HG02588 (cell line): ENCODE data around the gene NCKAP5.

Source experiments
- ATAC-seq: cut with Tn5 transposase; IDR thresholded peaks from one replicate; pipeline ENCODE4 v1.9.1; 2021; ENCODE audit warnings: mild to moderate bottlenecking, moderate library complexity; ENCODE audit not compliant: unreplicated experiment

Gene NCKAP5

GRCh38 chr2:133072837-133073694, 495.2 kb downstream of the NCKAP5 start:
- ATAC-seq, result no peak

- ATAC-seq, result no peak
These were observed 504.5 kb downstream of the NCKAP5 start for GRCh38 chr2:133063775-133064174.

DNA sequence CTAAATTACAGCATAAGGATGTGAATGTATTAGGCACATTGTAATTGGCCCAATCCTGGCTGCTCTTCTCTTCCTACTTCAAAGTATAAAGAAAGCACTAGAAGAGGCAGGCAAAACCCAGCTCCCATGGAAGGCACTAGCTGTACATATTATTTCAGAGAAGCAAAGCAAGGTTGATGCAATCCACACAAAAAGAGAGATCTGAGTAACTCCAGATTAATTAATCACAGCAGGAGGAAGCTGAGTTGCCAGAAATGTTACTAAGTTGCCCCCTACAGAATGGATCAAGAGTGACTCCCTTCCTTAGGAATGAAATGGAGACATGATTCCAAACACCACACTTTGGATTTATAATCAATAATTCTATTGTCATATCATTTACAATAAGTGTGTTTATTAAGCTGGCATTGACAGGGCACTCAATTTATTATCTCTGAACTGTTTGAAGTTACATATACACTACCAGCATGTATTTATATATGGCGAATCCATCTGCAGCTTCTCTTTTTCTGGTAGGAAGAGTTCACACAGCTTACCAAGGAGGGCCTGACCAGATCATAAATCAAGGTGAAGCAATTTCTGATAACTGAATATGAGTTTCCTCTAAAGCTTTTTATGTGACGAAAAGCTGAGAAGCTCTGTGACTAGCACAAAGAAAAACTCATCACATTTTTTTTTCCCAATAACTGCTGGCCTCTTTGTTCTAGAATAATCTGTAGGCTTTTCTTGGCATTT, 505.2 kb downstream of the NCKAP5 start:
- ATAC-seq, result no peak

GRCh38 chr2:133061874-133062593, 506.2 kb downstream of the NCKAP5 start:
- no peak for ATAC-seq

DNA sequence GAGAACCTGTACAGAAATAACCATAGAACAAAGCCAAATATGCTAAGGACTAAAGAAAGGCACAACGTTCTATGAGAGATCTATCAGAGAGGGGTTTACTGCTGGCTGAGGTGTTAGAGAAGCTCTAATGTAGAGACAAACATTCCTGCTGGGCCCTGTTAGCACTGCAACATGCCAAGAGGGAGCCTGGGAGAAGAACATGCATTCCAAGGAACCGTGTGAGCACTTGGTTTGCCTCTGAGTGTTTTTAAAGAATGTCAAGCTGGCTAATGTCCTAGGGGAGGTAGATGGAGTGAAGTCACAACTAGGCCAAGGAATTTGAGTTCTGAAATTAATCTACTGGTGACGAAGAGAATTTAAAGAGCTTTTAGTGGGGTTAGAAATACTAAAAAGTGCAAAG, 514.0 kb downstream of the NCKAP5 start:
- no peak for ATAC-seq

DNA sequence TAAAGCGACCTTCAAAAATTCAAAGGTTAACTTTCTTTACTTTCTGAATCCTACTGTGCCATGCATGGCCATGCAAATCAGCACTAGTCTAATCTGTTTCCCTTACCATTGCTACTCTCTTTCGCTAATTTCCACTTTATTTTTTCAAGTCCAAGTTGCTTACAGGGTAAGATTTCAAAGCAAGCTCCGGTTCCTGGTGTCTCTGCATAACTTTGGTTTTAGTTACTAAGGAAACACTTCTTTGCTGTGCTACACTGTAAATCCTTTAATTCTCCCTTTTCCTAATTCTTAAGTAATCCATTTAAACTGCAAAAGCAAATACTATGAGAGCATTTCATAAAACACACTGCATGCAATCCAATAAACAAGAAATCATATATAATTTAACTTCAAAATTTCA, 514.7 kb downstream of the NCKAP5 start:
- ATAC-seq, result no peak

DNA sequence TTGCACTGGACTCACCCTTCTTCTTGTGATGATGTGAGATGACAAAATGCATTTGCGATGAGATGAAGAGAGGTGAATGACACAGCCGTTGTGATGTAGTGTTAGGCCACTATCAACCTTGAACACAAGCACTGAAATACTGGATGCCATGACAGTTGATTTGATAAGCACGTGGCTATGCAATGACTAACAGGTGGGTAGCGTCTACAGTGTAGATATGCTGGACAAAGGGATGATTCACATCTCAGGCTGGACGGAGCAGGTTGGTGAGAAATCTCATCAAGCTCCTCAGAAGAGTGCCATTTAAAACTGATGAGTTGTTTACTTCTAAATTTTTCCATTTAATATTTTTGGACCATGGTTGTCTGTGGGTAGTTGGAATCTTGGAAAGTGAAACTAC, 522.5 kb downstream of the NCKAP5 start:
- ATAC-seq, result no peak

GRCh38 chr2:133044556-133044955, 523.7 kb downstream of the NCKAP5 start:
- no peak for ATAC-seq

DNA sequence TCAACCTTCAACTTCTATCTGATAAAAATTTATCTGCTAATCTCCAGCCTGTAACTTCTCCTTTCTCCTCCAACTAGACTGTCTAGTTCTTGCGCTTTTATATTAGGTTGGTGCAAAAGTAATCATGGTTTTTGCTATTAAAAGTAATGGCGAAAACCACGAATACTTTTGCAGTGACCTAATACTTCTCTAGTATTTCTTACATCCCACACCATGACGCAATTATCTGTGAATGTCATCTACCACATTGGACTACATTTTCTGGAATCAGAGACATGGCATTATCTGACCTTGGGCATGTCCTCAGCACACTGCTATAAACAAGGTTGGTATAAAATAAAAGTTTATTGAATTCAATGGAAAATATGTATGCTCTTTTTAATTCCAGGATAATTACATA, 528.1 kb downstream of the NCKAP5 start:
- no peak for ATAC-seq

- no peak for ATAC-seq
These were observed 528.7 kb downstream of the NCKAP5 start for GRCh38 chr2:133039531-133039930.

DNA sequence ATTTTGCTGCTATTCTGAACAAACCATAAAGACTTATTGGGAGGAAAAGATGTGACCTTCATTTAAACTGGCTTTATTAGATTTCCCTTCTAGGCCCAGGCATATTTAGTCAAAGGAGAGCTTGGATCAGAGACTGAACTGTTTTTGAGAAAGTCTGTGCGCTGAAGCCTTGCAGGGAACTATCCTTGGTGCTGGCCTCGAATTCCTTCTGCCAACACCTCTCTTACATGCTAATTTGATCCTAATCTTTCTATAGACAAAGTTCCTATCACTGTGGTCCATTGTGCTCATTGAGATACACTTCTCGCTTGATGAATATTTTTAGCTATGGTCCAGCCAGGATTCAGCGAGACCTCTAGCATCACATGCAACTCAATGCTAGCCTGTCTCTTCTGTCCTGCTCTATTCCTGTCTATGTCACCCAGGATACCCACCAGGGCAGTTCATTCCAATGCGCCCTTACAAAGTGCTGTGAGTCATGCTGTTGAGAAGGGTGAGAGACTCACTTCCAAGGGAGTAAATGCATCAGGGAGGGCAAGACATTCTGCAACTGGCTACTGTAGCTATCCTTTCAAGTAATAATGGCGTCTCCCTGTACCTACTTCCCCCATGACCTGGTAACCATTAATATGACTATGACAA, 541.6 kb downstream of the NCKAP5 start:
- ATAC-seq, result no peak

- no peak for ATAC-seq
These were observed 543.3 kb downstream of the NCKAP5 start for GRCh38 chr2:133025004-133025403.

GRCh38 chr2:133012847-133013734, 555.2 kb downstream of the NCKAP5 start:
- ATAC-seq, result no peak

DNA sequence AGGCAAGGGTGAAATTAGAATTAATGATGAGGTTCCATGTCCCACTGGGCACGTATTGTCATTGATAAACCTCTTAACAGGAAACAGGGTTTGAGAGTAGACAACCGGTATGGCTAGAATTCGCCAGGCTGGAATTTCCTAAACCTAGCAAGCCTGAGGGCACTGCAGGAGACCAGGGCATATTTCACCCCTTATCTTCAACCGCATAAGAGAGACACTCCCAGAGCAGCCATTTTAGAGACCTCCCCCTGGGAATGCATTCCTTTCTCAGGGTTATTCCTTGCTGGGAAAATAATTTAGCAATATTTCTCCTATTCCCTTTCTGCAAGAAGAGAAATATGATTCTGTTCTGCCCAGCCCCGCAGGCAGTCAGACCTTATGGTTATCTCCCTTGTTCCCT, 563.6 kb downstream of the NCKAP5 start:
- ATAC-seq, result no peak

DNA sequence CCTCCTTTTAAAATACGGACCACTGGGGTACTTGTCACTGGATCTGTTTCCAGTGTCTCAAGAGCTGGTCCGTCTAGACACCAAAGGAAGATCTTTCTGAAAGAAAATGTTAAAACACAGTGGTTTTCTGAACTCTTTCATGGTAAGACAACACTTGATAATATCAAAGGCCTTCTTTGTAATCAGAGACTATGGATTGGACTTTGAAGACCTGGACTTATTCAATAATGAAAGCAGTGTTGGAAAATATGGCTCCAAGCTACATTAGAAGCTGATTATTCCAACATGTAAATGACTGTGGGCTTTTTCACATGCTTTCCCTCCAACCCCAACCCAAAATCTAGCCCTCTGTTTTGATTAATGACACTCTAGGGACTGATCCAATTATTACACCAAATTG, 568.8 kb downstream of the NCKAP5 start:
- ATAC-seq, result no peak

DNA sequence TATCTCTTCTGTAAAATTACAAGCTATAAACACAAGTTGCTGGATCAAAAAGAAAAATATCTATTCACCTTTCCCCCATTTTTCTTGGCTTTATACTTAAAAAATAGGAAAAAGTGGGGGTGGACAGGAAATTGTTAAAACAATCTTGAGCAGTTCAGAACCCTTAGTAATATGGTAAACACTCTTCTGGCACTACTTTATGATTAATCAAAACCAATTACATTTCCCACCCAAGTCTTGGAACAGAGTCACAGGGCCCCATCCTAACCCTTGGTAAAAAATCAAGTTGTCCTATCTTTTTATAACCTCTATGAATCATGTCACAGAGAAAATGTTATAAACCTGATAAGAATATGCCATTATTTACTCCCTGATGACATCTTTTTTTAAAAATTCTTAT, 570.0 kb downstream of the NCKAP5 start:
- ATAC-seq, result no peak

GRCh38 chr2:132991471-132992045, 576.7 kb downstream of the NCKAP5 start:
- ATAC-seq, result no peak

- ATAC-seq, result no peak
These were observed 583.5 kb downstream of the NCKAP5 start for GRCh38 chr2:132984731-132985130.

- no peak for ATAC-seq
These were observed 588.0 kb downstream of the NCKAP5 start for GRCh38 chr2:132980304-132980703.
